Left hindlimb (tissue), 1 donor: ENCODE data around the gene UNKL.

ENCODE experiments used
- DNase-seq: peaks from one replicate; pipeline ENCODE4 v3.0.0-alpha.2; 2018

The UNKL gene

DNA sequence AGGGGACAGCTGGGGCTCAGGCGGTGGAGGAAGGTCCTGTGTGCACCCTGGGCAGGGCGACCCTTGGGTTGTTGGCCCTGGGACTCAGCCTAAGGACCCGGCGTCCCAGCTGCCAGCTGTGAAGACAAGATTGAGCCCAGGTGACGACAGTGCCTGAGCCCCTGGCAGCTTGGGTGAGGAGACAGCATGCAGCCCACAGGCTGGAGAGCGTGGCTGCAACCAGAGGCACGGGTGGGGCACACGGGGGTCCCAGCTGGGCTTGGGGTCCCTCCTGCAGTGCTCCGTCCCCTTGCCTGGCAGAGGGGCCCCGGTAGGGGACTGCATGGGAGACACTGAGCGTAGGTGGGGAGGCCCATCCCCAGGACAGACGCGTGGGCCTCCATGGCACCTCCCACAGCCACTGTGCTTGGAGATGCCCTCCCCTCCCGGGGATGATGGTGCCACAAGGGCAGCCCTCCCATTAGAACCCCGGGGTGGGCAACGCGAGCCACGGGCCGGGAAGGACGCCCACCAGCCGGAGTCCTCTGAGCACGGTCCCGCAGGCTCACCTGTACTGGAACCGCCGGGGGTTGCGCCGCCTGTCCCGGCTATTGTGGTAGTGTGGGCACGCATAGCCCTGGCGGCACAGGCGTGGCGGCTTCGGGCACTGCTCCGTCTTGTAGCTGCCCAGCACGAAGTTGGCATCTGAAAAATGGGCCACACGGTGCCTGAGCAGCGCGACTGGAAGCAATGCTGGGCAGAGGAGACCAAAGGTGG is 15.5 kb downstream of the UNKL start:
- DNase-seq: no peak

GRCh38 chr16:1398351-1398750 is 16.2 kb downstream of the UNKL start:
- DNase-seq: no peak

GRCh38 chr16:1397779-1398178 is 16.7 kb downstream of the UNKL start:
- no peak for DNase-seq

DNA sequence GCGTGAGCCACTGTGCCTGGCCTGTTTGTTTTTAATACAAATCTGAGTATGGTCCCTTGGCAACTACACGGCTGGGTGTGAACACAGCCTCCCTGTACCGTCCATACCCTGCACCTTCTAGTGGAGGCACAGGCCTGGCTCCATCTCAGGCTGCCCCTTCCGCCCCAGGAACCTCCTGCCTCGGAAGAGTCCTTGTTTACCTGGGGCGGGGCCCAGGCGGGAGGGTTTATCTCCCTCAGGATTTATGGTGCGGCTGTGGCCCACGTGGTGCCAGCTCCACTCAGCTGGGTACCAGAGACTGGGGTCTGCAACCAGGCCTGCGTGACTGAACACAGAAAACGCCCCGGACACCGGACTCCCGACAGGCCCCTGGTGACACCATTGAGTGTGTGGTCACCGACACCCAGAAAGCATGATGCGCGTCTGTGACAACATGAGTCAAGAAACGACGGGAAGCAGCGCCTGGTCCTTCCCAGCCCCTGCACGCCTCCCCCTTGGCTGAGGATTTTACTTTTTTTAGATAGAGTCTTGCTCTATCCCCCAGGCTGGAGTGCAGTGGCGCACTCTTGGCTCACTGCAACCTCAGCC is 19.0 kb downstream of the UNKL start:
- DNase-seq: no peak

DNA sequence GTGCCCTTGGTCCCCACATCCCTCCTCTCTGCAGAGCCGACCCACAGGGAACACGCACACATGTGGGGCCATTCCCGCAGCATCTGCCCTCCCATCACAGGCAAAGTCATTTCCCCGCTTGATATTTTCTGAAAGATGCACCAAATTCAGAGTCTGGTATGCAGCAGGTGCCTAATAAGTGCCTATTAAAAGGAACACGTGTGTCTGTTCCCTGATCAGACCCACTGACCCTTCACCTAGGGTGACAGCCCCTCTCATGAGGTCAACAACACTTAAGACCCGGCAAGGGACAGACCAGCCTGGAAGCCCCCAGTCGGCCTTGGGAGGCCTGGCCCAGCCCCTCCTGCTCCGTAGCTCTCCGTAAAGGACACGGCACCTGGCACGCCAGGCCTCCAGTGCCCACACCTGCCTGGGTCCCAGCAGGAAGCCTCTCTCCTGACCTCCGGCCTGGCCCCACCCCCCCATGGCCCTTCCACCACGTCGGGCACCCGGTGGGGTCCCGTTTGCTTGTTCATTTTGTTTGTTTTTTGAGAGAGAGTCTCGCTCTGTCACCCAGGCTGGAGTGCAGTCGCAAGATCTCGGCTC is 20.0 kb downstream of the UNKL start:
- no peak for DNase-seq

- no peak for DNase-seq
Measured at GRCh38 chr16:1393613-1394176, 20.8 kb downstream of the UNKL start.

DNA sequence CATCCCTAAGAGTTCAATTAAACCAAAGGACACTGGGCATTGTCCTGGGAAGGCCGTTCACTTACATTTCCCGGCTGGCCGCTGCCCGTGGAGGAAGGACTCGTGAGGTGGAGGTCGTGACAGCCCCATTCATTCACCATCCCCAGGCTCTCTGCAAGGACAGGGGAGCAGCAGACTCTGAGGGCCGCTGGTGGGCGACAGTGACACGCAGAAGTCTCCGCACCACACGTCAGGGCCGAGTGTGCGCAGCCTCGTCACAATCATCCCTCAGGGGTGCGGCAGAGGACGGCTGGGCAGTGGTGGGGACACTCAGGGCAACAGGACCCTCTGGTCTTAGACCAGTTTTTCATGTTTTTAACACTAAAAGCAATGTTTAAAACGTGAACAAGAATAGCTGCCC is 21.7 kb downstream of the UNKL start:
- no peak for DNase-seq

DNA sequence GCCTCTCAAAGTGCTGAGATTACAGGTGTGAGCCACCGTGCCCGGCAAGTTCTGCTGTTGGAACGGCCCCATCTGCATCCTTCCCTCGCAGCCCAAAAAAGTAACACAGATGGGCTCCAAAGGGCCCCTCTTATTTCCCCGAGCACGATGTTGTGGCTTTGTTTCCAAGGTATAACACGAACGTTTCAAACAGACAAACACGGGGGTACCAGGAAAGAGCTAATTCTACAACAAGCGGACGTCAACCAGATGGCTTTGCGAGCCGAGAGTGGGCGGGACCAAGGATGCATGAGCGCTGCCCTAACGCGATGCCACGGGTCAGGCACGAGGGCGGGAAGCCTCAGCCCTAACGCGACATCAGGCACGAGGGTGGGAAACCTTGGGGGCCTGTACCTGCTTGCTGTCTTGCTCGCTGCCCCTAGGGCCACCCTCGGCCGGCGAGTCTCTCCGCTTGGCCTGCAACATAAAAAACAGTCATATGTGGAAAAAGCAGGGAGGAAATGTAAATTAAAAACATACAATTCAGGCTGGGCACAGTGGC is 24.2 kb downstream of the UNKL start:
- DNase-seq: no peak

- no peak for DNase-seq
Measured at GRCh38 chr16:1389762-1390161, 24.7 kb downstream of the UNKL start.

GRCh38 chr16:1387331-1387730 is 27.2 kb downstream of the UNKL start:
- no peak for DNase-seq

GRCh38 chr16:1385232-1385631 is 29.3 kb downstream of the UNKL start:
- DNase-seq: no peak

- DNase-seq: no peak
Measured at GRCh38 chr16:1383556-1383955, 30.9 kb downstream of the UNKL start.

DNA sequence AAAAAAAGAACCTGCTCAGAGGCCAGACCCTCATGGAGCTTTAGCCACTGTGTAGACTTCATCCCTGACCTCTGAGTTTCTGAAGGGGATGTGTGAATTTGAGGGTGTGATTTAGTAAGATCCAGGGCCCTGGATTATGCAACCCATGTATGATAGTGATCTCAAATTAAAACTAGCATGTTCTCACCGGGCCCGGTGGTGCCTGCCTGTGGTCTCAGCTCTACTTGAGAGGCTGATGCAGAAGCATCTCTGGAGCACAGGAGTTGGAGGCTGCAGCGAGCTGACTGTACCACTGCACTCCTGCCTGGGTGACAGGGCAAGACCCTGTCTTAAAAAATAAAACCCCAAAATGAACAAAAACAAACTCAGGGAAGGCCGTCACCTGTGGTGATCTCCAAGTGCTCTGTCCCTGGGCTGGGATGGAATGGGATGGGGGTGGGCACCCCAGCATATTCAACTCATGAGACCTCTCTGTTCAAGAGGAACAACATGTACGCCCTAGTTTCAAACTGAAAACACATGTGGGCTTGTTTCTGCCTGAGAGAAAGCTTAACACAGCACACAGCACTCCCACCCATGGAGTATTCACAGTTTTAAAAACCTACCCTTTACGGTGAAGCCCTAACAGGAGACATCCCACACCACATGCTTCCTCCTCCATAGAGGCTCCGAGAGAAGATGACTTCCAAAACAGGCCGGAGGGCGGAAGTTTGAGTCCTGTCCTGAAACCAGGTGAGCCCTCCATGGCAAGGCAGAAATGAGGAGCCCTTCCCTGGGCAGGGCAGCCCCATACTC is 32.7 kb downstream of the UNKL start:
- no peak for DNase-seq

DNA sequence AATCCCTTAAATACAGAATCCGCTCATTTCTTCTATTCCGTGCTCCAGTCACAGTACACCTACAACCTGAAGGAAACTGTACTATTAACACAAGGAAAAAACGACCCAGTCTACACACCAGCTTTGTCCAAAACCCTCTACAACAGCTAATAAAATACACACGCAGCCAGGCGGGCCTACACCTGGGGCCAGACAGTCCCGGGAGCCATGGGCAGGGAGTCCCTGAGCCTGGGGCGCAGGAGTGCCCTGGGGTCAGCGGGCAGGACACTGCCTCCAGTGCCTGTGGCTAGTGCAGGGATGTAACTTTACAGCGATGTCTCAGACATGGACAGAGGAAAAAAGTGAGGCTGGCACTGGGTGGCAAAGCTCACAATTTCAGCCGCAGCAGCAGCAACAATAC is 34.3 kb downstream of the UNKL start:
- DNase-seq: no peak

- peak; percentile 63 for DNase-seq
Measured at GRCh38 chr16:1379304-1380076, 35.0 kb downstream of the UNKL start.

DNA sequence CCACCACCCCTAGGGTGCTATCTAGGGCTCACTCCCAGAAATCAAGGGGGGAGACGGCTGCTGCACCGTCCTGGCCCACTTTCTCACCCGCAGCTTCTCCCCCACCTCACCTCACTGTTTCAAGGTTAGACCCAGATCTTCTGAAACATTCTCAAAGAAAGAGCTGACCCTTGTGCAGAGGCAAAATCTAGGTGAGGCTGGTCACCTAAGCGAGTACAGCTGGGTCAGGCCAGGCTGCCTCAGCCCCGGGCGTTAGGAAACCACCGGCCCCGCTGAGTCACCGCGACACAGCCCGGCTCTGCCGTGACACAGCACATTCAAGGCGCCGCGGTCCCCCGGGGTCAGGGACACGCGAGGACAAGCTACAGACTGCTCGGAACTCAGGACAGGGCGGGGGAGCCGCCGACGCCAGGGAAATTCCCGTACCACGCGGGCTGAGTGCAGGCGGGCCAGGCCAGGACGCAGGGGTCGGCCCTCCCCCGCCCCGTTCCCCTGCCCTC is 35.6 kb downstream of the UNKL start:
- DNase-seq: no peak

DNA sequence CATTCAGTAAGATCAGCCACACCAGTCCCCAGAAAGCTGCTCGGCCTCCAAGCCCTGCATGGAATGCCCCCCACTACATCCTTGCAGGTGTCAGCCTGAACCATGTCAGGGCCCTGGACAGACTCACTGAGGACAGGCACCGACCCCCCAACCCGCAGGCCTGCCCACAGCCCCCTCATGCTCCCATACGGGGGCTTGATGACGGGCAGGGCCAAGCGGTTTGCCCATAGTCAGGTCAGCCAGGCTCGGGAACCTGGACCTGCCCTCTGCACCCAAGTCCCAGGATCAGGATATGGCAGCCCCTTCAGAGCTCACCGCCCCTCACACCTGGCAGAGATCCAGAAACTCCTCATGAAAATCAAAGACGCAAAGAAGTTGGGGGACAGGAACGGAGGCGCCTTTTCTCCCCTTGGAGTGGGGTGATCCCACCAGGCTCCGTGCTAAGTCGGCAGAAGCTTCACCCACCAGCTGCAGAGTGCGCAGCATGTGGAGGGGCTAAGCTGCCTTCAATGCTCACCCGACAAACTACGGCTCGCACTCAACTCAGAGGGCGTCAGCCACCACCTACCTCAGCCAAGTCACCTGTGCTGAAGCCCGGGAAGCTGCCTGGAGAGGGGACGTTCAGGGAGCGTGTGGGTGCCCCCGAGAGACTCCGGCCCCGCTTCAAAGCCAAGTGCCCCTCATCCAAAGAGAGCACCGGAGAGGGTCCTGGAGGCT is 36.3 kb downstream of the UNKL start:
- DNase-seq: no peak

- no peak for DNase-seq
Measured at GRCh38 chr16:1377406-1378010, 37.0 kb downstream of the UNKL start.

- no peak for DNase-seq
Measured at GRCh38 chr16:1375741-1376410, 38.6 kb downstream of the UNKL start.

- DNase-seq: no peak
Measured at GRCh38 chr16:1375298-1375640, 39.2 kb downstream of the UNKL start.
